HG03103 (cell line): ENCODE measurements around the gene PILRA.
"Not testable (repeated sequence)": the region's sequence is repeated elsewhere in the genome, so short reads cannot be mapped to it uniquely, and the experiment has no call there.

Experiments used
- ATAC-seq: cut with Tn5 transposase; IDR thresholded peaks from one replicate; pipeline ENCODE4 v1.9.1; 2021; ENCODE audit warnings: low read depth; ENCODE audit not compliant: unreplicated experiment

PILRA gene

GRCh38 chr7:100373261-100373831, at the start of gene PILRA:
TSS of gene PILRA (plus strand) at chr7:100373487. CDS start at chr7:100373657, 170 bp downstream.
- ATAC-seq, result no peak

- not testable (repeated sequence) for ATAC-seq
Measured at GRCh38 chr7:100324194-100324593, 49.1 kb upstream of the PILRA start.

GRCh38 chr7:100325671-100326070, 47.6 kb upstream of the PILRA start:
- not testable (repeated sequence) for ATAC-seq

GRCh38 chr7:100326914-100327313, 46.4 kb upstream of the PILRA start:
- ATAC-seq, result not testable (repeated sequence)

- ATAC-seq, result peak; percentile 87
Measured at GRCh38 chr7:100335566-100336466, 37.5 kb upstream of the PILRA start.

GRCh38 chr7:100338083-100338696, 35.1 kb upstream of the PILRA start:
- ATAC-seq, result not testable (repeated sequence)

- not testable (repeated sequence) for ATAC-seq
Measured at GRCh38 chr7:100341286-100341685, 32.0 kb upstream of the PILRA start.

GRCh38 chr7:100342765-100343164, 30.5 kb upstream of the PILRA start:
- no peak for ATAC-seq

- not testable (repeated sequence) for ATAC-seq
Measured at GRCh38 chr7:100344124-100344559, 29.1 kb upstream of the PILRA start.

GRCh38 chr7:100344560-100345287, 28.6 kb upstream of the PILRA start:
- peak; percentile 67 for ATAC-seq

GRCh38 chr7:100345288-100345672, 28.0 kb upstream of the PILRA start:
- peak; percentile 10 for ATAC-seq

- no peak for ATAC-seq
Measured at GRCh38 chr7:100346921-100347320, 26.4 kb upstream of the PILRA start.

GRCh38 chr7:100348805-100349204, 24.5 kb upstream of the PILRA start:
- ATAC-seq, result no peak

- ATAC-seq, result no peak
Measured at GRCh38 chr7:100349757-100350156, 23.5 kb upstream of the PILRA start.

GRCh38 chr7:100351657-100352058, 21.6 kb upstream of the PILRA start:
- no peak for ATAC-seq

GRCh38 chr7:100352230-100352781, 21.0 kb upstream of the PILRA start:
- ATAC-seq, result not testable (repeated sequence)

GRCh38 chr7:100352984-100353684, 20.2 kb upstream of the PILRA start:
- no peak for ATAC-seq

- ATAC-seq, result no peak
Measured at GRCh38 chr7:100353685-100354330, 19.5 kb upstream of the PILRA start.

GRCh38 chr7:100356416-100357068, 16.7 kb upstream of the PILRA start:
- no peak for ATAC-seq
